Nasal cavity respiratory epithelium epithelial cell of viscerocranial mucosa (primary cell): ENCODE results near the gene ROMO1. TPM values are rescaled to one million over a fixed set of nuclear protein-coding genes. Genes with fewer than 3 reads are reported as not detected.

Source experiments
- total RNA-seq: library from RNA; depleted of rRNA; stranded (reverse); fragments of >200 nt; gene quantifications from 2 replicates; pipeline ENCODE4 v1.2.3, GENCODE V29; 2014

The ROMO1 gene
- 58.1 and 158 TPM in 2 replicates for total RNA-seq

GRCh38 chr20:35699127-35699956 lies at the start of gene ROMO1, which contains the start of gene NFS1:
TSS of gene ROMO1 (plus strand) at chr20:35699405. CDS start at chr20:35699633, 228 bp downstream.
TSS of gene NFS1 (minus strand) at chr20:35699352. CDS start at chr20:35699288, 64 bp downstream.

GRCh38 chr20:35664466-35665206 lies 34.6 kb upstream of the ROMO1 start, which contains the start of the genes CPNE1 and RBM12:
TSS of gene CPNE1 (minus strand) at chr20:35664900. CDS start at chr20:35632923, 31,977 bp downstream.
TSS of gene RBM12 (minus strand) at chr20:35664900. CDS start at chr20:35655322, 9,578 bp downstream.

GRCh38 chr20:35741892-35742740 lies 42.9 kb downstream of the ROMO1 start, which contains the start of gene RBM39:
TSS of gene RBM39 (minus strand) at chr20:35742260. CDS start at chr20:35740874, 1,386 bp downstream.

Other genes starting within 250 kb of the ROMO1 start
- gene CEP250, start 243.8 kb upstream of the ROMO1 start, total RNA-seq = 18.1 and 63.6 TPM in 2 replicates
- gene C20orf173, start 169.8 kb upstream of the ROMO1 start, total RNA-seq = not detected in 2 replicates
- gene ERGIC3, start 157.3 kb upstream of the ROMO1 start, total RNA-seq = 335 and 341 TPM in 2 replicates
- gene SPAG4, start 83.6 kb upstream of the ROMO1 start, total RNA-seq = 3.2 and 5.1 TPM in 2 replicates
- 99.6 and 127 TPM in 2 replicates for gene CPNE1, start 34.5 kb upstream of the ROMO1 start, total RNA-seq
- 40.0 and 57.0 TPM in 2 replicates for gene RBM12, start 34.5 kb upstream of the ROMO1 start, total RNA-seq
- 37.9 and 46.5 TPM in 2 replicates for gene NFS1, start 53 bp upstream of the ROMO1 start, total RNA-seq
- gene RBM39, start 42.9 kb downstream of the ROMO1 start, total RNA-seq = 353 and 369 TPM in 2 replicates
- gene PHF20, start 72.6 kb downstream of the ROMO1 start, total RNA-seq = 24.3 and 34.5 TPM in 2 replicates